ENCODE results near the gene DUSP22. TPM values are rescaled to one million over a fixed set of nuclear protein-coding genes. Genes with fewer than 3 reads are reported as not detected.

The DUSP22 gene
- total RNA-seq, 1 experiment from 2014 or later, result 19.2 TPM

DNA sequence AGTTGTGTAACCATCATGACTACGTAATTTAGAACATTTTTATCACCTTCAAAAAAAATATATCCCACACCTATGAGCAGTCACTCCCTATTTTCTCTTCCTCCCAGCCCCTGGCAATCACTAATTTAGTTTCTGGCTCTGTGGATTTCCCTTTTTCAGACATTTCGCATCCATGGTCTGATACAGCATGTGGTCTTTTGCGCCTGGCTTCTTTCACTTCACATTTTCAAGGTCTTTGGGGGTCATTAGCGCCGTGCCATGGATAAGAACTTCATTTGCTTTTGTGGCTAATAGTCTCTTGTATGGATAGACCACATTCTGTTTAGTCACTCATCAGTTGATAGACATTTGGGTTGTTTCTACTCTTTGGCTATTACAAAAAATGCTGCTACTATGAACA lies 44.9 kb upstream of the DUSP22 start:
- H3K27ac ChIP-seq (ENCODE audit: low read depth, low read length), result no peak overlapping the region
- ChIA-PET RAD21 (ENCODE audit: low non-redundant PET in 1 of 2, low total read pairs in 2 of 2, uncharacterized antibody in 2 of 2, unreplicated experiment in 2 of 2) (no interaction called here), POLR2A (no interaction called here), CTCF (no interaction called here)
- TF ChIP-seq POLR2A (IDR thresholded peaks at IDR 0.05; ENCODE audit: borderline replicate concordance, extremely low read depth, insufficient read depth, insufficient read length) (no peak), ELF1 (IDR thresholded peaks at IDR 0.05; ENCODE audit: borderline replicate concordance, low read depth) (no peak), FOSL1 (IDR thresholded peaks at IDR 0.05; ENCODE audit: low read depth) (no peak), SP1 (IDR thresholded peaks at IDR 0.05; ENCODE audit: low read depth) (no peak), CBX3 (IDR thresholded peaks at IDR 0.05; ENCODE audit: low read depth) (no peak), TCF7L2 (IDR thresholded peaks at IDR 0.05; ENCODE audit: borderline replicate concordance, extremely low read depth, insufficient read depth, insufficient read length) (no peak), ZFX (IDR thresholded peaks at IDR 0.05) (no peak), JUND (IDR thresholded peaks at IDR 0.05) (no peak), SRF (IDR thresholded peaks at IDR 0.05; ENCODE audit: low read depth) (no peak), CEBPB (IDR thresholded peaks at IDR 0.05; ENCODE audit: low read depth) (no peak), POLR2AphosphoS5 (IDR thresholded peaks at IDR 0.05; ENCODE audit: low read depth, low read length) (no peak), EZH2phosphoT487 (IDR thresholded peaks at IDR 0.05; ENCODE audit: borderline replicate concordance) (no peak), RAD21 (IDR thresholded peaks at IDR 0.05; ENCODE audit: low read depth) (no peak)
- TF ChIP-seq, protein P1, sequence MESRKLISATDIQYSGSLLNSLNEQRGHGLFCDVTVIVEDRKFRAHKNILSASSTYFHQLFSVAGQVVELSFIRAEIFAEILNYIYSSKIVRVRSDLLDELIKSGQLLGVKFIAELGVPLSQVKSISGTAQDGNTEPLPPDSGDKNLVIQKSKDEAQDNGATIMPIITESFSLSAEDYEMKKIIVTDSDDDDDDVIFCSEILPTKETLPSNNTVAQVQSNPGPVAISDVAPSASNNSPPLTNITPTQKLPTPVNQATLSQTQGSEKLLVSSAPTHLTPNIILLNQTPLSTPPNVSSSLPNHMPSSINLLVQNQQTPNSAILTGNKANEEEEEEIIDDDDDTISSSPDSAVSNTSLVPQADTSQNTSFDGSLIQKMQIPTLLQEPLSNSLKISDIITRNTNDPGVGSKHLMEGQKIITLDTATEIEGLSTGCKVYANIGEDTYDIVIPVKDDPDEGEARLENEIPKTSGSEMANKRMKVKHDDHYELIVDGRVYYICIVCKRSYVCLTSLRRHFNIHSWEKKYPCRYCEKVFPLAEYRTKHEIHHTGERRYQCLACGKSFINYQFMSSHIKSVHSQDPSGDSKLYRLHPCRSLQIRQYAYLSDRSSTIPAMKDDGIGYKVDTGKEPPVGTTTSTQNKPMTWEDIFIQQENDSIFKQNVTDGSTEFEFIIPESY (IDR thresholded peaks at IDR 0.05; ENCODE audit: extremely low read depth, insufficient replicate concordance, low read length), result no peak
- TF ChIP-seq, protein P2, sequence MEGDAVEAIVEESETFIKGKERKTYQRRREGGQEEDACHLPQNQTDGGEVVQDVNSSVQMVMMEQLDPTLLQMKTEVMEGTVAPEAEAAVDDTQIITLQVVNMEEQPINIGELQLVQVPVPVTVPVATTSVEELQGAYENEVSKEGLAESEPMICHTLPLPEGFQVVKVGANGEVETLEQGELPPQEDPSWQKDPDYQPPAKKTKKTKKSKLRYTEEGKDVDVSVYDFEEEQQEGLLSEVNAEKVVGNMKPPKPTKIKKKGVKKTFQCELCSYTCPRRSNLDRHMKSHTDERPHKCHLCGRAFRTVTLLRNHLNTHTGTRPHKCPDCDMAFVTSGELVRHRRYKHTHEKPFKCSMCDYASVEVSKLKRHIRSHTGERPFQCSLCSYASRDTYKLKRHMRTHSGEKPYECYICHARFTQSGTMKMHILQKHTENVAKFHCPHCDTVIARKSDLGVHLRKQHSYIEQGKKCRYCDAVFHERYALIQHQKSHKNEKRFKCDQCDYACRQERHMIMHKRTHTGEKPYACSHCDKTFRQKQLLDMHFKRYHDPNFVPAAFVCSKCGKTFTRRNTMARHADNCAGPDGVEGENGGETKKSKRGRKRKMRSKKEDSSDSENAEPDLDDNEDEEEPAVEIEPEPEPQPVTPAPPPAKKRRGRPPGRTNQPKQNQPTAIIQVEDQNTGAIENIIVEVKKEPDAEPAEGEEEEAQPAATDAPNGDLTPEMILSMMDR (IDR thresholded peaks at IDR 0.05 in 2 of 3, conservative IDR thresholded peaks at IDR 0.05 in 1 of 3; ENCODE audit: borderline replicate concordance in 1 of 3, insufficient read depth in 1 of 3, low read depth in 2 of 3, low read length in 2 of 3), result no peak
- TF ChIP-seq, protein P3, sequence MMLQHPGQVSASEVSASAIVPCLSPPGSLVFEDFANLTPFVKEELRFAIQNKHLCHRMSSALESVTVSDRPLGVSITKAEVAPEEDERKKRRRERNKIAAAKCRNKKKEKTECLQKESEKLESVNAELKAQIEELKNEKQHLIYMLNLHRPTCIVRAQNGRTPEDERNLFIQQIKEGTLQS (IDR thresholded peaks at IDR 0.05), result no peak
- TF ChIP-seq, protein P4, sequence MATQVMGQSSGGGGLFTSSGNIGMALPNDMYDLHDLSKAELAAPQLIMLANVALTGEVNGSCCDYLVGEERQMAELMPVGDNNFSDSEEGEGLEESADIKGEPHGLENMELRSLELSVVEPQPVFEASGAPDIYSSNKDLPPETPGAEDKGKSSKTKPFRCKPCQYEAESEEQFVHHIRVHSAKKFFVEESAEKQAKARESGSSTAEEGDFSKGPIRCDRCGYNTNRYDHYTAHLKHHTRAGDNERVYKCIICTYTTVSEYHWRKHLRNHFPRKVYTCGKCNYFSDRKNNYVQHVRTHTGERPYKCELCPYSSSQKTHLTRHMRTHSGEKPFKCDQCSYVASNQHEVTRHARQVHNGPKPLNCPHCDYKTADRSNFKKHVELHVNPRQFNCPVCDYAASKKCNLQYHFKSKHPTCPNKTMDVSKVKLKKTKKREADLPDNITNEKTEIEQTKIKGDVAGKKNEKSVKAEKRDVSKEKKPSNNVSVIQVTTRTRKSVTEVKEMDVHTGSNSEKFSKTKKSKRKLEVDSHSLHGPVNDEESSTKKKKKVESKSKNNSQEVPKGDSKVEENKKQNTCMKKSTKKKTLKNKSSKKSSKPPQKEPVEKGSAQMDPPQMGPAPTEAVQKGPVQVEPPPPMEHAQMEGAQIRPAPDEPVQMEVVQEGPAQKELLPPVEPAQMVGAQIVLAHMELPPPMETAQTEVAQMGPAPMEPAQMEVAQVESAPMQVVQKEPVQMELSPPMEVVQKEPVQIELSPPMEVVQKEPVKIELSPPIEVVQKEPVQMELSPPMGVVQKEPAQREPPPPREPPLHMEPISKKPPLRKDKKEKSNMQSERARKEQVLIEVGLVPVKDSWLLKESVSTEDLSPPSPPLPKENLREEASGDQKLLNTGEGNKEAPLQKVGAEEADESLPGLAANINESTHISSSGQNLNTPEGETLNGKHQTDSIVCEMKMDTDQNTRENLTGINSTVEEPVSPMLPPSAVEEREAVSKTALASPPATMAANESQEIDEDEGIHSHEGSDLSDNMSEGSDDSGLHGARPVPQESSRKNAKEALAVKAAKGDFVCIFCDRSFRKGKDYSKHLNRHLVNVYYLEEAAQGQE (IDR thresholded peaks at IDR 0.05; ENCODE audit: low read depth), result no peak
- no peak overlapping the region for H3K4me2 ChIP-seq (ENCODE audit: low read length)
- H3K9ac ChIP-seq (ENCODE audit: low read length), result no peak overlapping the region
- H3K36me3 ChIP-seq (ENCODE audit: control insufficient read depth in 1 of 2, insufficient read depth in 2 of 2, low read length in 2 of 2), result no peaks in the 10 kb centered on the region
- no peaks in the 10 kb centered on the region for H3K9me3 ChIP-seq (ENCODE audit: control insufficient read depth in 1 of 2, insufficient read depth in 1 of 2, low read depth in 1 of 2, low read length in 2 of 2)
- no peaks in the 10 kb centered on the region for H4K20me1 ChIP-seq (ENCODE audit: insufficient read depth)
- H3K4me3 ChIP-seq (replicated peaks in 1 of 2; ENCODE audit: low read depth in 1 of 2, low read length in 2 of 2), result no peak overlapping the region
- DNase-seq (ENCODE audit: low read depth, low spot score) (no peak), ATAC-seq (no peak)
- H3K9me2 ChIP-seq (ENCODE audit: insufficient read depth), result no peaks in the 10 kb centered on the region
- no TSS peak for BruUV-seq (replicated peaks)
- no peak overlapping the region for H2AFZ ChIP-seq (ENCODE audit: low read depth, low read length, poor library complexity, severe bottlenecking)
- intact Hi-C loops (cut with micrococcal nuclease), result no loop called here
- H3K27me3 ChIP-seq (ENCODE audit: insufficient read depth, low read length), result peaks cover 3% of the 10 kb centered on the region; the same call in 1 of the 2 replicates
- no peaks in the 10 kb centered on the region for H3K4me1 ChIP-seq (ENCODE audit: control insufficient read depth in 1 of 2, insufficient read depth in 2 of 2, low read length in 2 of 2)
- no peaks in the 10 kb centered on the region for H3K79me2 ChIP-seq (ENCODE audit: insufficient read depth, low read length)
